ENCODE measurements around the gene AMT. TPM values are rescaled to one million over a fixed set of nuclear protein-coding genes. Genes with fewer than 3 reads are reported as not detected.

AMT gene
- total and polyA plus RNA-seq, 2 of the 13 experiments (the other 11 are each of a cell fraction or from before 2014, with no cell fraction given): 35.3 to 59.0 TPM

DNA sequence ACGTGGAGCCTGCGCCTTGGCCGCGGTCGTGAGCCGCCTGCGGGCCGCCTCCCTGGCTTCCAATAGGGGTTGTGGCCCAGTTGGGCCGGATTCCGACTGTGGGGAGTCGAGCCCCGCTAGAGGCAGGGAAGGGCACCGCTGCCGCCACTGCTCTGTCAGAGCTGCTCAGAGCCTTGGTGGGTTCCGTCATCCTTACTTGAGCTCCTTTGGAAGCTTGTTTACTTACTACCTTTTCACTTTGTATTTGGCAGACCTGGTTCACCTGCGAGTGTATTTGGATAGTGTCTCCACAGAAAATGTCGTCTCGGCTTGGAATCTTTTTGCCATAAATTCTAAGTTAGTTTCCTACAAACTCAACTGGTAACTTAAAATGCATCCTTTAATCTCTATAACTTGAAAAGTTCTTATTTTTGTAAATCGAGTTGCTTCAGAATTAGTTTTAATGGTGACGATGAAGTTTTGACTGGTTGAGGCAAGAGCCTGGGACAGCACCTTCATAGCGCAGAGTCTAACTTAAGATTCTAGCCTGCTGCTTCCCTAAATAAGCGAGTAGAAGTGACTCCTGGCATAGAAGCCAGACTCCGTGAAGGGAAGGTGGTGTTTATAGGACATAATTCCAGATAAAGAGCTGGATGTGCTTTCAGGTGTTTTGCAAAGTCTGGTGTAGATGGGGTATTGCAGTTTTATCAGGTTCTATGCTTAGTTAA, 48.6 kb upstream of the AMT start (continued):
- TF ChIP-seq, protein P1, sequence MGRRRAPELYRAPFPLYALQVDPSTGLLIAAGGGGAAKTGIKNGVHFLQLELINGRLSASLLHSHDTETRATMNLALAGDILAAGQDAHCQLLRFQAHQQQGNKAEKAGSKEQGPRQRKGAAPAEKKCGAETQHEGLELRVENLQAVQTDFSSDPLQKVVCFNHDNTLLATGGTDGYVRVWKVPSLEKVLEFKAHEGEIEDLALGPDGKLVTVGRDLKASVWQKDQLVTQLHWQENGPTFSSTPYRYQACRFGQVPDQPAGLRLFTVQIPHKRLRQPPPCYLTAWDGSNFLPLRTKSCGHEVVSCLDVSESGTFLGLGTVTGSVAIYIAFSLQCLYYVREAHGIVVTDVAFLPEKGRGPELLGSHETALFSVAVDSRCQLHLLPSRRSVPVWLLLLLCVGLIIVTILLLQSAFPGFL (CRISPR knock-in tag; IDR thresholded peaks at IDR 0.05): no peak
- TF ChIP-seq REXO4 (CRISPR knock-in tag; IDR thresholded peaks at IDR 0.05; ENCODE audit: borderline replicate concordance) (no peak), HOXA7 (CRISPR knock-in tag; IDR thresholded peaks at IDR 0.05) (no peak), KLF13 (CRISPR knock-in tag; IDR thresholded peaks at IDR 0.05) (no peak), ZNF17 (CRISPR knock-in tag; IDR thresholded peaks at IDR 0.05) (no peak), ZNF501 (CRISPR knock-in tag; IDR thresholded peaks at IDR 0.05) (peak; percentile 63; the same call in 1 of the 2 replicates), ZNF446 (CRISPR knock-in tag; IDR thresholded peaks at IDR 0.05) (0 out of 2 replicates have a peak, but pooled peaks have one; percentile 6), KDM5B (CRISPR knock-in tag; IDR thresholded peaks at IDR 0.05; ENCODE audit: borderline replicate concordance) (no peak; the same call in 1 of the 2 replicates), IRF2 (CRISPR knock-in tag; IDR thresholded peaks at IDR 0.05) (no peak), ZFP36 (IDR thresholded peaks at IDR 0.05; ENCODE audit: borderline replicate concordance, low read depth, low read length, partially characterized antibody) (no peak), ELF3 (CRISPR knock-in tag; IDR thresholded peaks at IDR 0.05) (no peak; the same call in 1 of the 2 replicates), HDAC2 (CRISPR knock-in tag; IDR thresholded peaks at IDR 0.05) (no peak), HNF4G (IDR thresholded peaks at IDR 0.05; ENCODE audit: borderline replicate concordance, low read depth, low read length) (no peak), HNF4G (CRISPR knock-in tag; IDR thresholded peaks at IDR 0.05; ENCODE audit: borderline replicate concordance, low read depth) (no peak)
- TF ChIP-seq, protein P2, sequence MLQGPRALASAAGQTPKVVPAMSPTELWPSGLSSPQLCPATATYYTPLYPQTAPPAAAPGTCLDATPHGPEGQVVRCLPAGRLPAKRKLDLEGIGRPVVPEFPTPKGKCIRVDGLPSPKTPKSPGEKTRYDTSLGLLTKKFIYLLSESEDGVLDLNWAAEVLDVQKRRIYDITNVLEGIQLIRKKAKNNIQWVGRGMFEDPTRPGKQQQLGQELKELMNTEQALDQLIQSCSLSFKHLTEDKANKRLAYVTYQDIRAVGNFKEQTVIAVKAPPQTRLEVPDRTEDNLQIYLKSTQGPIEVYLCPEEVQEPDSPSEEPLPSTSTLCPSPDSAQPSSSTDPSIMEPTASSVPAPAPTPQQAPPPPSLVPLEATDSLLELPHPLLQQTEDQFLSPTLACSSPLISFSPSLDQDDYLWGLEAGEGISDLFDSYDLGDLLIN (CRISPR knock-in tag; IDR thresholded peaks at IDR 0.05; ENCODE audit: borderline replicate concordance): no peak
- TF ChIP-seq, protein P3, sequence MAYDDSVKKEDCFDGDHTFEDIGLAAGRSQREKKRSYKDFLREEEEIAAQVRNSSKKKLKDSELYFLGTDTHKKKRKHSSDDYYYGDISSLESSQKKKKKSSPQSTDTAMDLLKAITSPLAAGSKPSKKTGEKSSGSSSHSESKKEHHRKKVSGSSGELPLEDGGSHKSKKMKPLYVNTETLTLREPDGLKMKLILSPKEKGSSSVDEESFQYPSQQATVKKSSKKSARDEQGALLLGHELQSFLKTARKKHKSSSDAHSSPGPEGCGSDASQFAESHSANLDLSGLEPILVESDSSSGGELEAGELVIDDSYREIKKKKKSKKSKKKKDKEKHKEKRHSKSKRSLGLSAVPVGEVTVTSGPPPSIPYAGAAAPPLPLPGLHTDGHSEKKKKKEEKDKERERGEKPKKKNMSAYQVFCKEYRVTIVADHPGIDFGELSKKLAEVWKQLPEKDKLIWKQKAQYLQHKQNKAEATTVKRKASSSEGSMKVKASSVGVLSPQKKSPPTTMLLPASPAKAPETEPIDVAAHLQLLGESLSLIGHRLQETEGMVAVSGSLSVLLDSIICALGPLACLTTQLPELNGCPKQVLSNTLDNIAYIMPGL (CRISPR knock-in tag; IDR thresholded peaks at IDR 0.05; ENCODE audit: borderline replicate concordance in 1 of 2, low read depth in 1 of 2): 0 out of 4 replicates have a peak, but pooled peaks of 1 of the 2 experiments have one; percentile 6
- TF ChIP-seq, protein P4, sequence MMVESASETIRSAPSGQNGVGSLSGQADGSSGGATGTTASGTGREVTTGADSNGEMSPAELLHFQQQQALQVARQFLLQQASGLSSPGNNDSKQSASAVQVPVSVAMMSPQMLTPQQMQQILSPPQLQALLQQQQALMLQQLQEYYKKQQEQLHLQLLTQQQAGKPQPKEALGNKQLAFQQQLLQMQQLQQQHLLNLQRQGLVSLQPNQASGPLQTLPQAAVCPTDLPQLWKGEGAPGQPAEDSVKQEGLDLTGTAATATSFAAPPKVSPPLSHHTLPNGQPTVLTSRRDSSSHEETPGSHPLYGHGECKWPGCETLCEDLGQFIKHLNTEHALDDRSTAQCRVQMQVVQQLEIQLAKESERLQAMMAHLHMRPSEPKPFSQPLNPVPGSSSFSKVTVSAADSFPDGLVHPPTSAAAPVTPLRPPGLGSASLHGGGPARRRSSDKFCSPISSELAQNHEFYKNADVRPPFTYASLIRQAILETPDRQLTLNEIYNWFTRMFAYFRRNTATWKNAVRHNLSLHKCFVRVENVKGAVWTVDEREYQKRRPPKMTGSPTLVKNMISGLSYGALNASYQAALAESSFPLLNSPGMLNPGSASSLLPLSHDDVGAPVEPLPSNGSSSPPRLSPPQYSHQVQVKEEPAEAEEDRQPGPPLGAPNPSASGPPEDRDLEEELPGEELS (CRISPR knock-in tag; IDR thresholded peaks at IDR 0.05): no peak
- TF ChIP-seq, protein P5, sequence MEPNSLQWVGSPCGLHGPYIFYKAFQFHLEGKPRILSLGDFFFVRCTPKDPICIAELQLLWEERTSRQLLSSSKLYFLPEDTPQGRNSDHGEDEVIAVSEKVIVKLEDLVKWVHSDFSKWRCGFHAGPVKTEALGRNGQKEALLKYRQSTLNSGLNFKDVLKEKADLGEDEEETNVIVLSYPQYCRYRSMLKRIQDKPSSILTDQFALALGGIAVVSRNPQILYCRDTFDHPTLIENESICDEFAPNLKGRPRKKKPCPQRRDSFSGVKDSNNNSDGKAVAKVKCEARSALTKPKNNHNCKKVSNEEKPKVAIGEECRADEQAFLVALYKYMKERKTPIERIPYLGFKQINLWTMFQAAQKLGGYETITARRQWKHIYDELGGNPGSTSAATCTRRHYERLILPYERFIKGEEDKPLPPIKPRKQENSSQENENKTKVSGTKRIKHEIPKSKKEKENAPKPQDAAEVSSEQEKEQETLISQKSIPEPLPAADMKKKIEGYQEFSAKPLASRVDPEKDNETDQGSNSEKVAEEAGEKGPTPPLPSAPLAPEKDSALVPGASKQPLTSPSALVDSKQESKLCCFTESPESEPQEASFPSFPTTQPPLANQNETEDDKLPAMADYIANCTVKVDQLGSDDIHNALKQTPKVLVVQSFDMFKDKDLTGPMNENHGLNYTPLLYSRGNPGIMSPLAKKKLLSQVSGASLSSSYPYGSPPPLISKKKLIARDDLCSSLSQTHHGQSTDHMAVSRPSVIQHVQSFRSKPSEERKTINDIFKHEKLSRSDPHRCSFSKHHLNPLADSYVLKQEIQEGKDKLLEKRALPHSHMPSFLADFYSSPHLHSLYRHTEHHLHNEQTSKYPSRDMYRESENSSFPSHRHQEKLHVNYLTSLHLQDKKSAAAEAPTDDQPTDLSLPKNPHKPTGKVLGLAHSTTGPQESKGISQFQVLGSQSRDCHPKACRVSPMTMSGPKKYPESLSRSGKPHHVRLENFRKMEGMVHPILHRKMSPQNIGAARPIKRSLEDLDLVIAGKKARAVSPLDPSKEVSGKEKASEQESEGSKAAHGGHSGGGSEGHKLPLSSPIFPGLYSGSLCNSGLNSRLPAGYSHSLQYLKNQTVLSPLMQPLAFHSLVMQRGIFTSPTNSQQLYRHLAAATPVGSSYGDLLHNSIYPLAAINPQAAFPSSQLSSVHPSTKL (CRISPR knock-in tag; IDR thresholded peaks at IDR 0.05): no peak

Data from HepG2 (cell line).